ENCODE measurements around the gene IP6K2.

IP6K2 gene

GRCh38 chr3:48759071-48759470 is 42.0 kb upstream of the IP6K2 start:
- TF ChIP-seq EZH2phosphoT487 (IDR thresholded peaks at IDR 0.05; ENCODE audit: borderline replicate concordance, low read length), result no peak
- TF ChIP-seq, protein P1, sequence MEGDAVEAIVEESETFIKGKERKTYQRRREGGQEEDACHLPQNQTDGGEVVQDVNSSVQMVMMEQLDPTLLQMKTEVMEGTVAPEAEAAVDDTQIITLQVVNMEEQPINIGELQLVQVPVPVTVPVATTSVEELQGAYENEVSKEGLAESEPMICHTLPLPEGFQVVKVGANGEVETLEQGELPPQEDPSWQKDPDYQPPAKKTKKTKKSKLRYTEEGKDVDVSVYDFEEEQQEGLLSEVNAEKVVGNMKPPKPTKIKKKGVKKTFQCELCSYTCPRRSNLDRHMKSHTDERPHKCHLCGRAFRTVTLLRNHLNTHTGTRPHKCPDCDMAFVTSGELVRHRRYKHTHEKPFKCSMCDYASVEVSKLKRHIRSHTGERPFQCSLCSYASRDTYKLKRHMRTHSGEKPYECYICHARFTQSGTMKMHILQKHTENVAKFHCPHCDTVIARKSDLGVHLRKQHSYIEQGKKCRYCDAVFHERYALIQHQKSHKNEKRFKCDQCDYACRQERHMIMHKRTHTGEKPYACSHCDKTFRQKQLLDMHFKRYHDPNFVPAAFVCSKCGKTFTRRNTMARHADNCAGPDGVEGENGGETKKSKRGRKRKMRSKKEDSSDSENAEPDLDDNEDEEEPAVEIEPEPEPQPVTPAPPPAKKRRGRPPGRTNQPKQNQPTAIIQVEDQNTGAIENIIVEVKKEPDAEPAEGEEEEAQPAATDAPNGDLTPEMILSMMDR (IDR thresholded peaks at IDR 0.05; ENCODE audit: low read depth, low read length, poor library complexity, severe bottlenecking), result no peak
- Histone ChIP-seq H3K9me2 (replicated peaks; ENCODE audit: control insufficient read depth, low read length) (no peaks in the 10 kb centered on the region), H3K27me3 (ENCODE audit: control insufficient read depth, low read length) (no peaks in the 10 kb centered on the region)

GRCh38 chr3:48756640-48757039 is 39.6 kb upstream of the IP6K2 start:
- no peaks in the 10 kb centered on the region for H4K20me1 ChIP-seq (ENCODE audit: control insufficient read depth, insufficient read depth, low read depth, low read length)
- H3K4me1 ChIP-seq (ENCODE audit: control insufficient read depth, low read length), result no peaks in the 10 kb centered on the region
- H3K9me2 ChIP-seq (replicated peaks; ENCODE audit: control insufficient read depth, low read length), result no peaks in the 10 kb centered on the region
- no peak overlapping the region for H3K27ac ChIP-seq (ENCODE audit: low read depth, low read length)
- no peaks in the 10 kb centered on the region for H3K9me3 ChIP-seq (ENCODE audit: control insufficient read depth, insufficient read depth, low read length)
- no peaks in the 10 kb centered on the region for H3K27me3 ChIP-seq (ENCODE audit: control insufficient read depth, low read length)
- H3K36me3 ChIP-seq (ENCODE audit: control insufficient read depth, low read length), result no peaks in the 10 kb centered on the region
- no peak for TF ChIP-seq EZH2phosphoT487 (IDR thresholded peaks at IDR 0.05; ENCODE audit: borderline replicate concordance, low read length)
- H3F3A ChIP-seq (ENCODE audit: control insufficient read depth, insufficient read depth), result no peaks in the 10 kb centered on the region
- no peak overlapping the region for H3K4me3 ChIP-seq (ENCODE audit: low read length)
- H3K4me2 ChIP-seq (ENCODE audit: low read length), result no peak overlapping the region
- H3K79me2 ChIP-seq (ENCODE audit: control insufficient read depth, low read length), result no peaks in the 10 kb centered on the region

More at GRCh38 chr3:48759071-48759470, 42.0 kb upstream of the IP6K2 start:
- Histone ChIP-seq H3K9me3 (ENCODE audit: control insufficient read depth, insufficient read depth, low read length) (no peaks in the 10 kb centered on the region), H4K20me1 (ENCODE audit: control insufficient read depth, insufficient read depth, low read depth, low read length) (no peaks in the 10 kb centered on the region), H3F3A (ENCODE audit: control insufficient read depth, insufficient read depth) (no peaks in the 10 kb centered on the region), H3K4me3 (ENCODE audit: low read length) (no peak overlapping the region), H3K4me2 (ENCODE audit: low read length) (no peak overlapping the region), H3K4me1 (ENCODE audit: control insufficient read depth, low read length) (no peaks in the 10 kb centered on the region), H3K36me3 (ENCODE audit: control insufficient read depth, low read length) (no peaks in the 10 kb centered on the region), H3K79me2 (ENCODE audit: control insufficient read depth, low read length) (no peaks in the 10 kb centered on the region), H3K27ac (ENCODE audit: low read depth, low read length) (no peak overlapping the region)

DNA sequence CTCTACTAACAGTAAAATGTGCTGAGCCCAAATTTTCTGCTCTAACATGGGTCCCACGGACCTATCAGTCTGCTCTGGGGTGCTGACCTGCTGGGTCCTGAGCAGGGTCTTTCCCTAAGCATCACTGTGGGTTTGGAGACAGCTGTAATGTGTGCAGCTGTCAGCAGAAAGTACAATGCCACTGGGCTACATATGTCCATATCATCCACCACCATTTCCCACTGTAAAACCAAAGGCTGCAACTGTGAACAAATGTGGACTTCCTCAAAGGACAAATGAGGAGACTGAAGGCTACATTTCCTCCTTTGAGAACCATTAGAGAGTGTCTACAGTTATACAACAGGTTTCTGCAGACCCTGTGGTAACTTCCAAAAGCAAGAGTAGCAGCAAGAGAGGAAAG is 33.8 kb upstream of the IP6K2 start:
- Histone ChIP-seq H3K9me2 (replicated peaks; ENCODE audit: control insufficient read depth, low read length) (no peaks in the 10 kb centered on the region), H3K36me3 (ENCODE audit: control insufficient read depth, low read length) (peaks cover 11% of the 10 kb centered on the region), H3K27ac (ENCODE audit: low read depth, low read length) (no peak overlapping the region), H4K20me1 (ENCODE audit: control insufficient read depth, insufficient read depth, low read depth, low read length) (no peaks in the 10 kb centered on the region), H3K4me1 (ENCODE audit: control insufficient read depth, low read length) (no peaks in the 10 kb centered on the region), H3K27me3 (ENCODE audit: control insufficient read depth, low read length) (no peaks in the 10 kb centered on the region), H3K4me2 (ENCODE audit: low read length) (no peak overlapping the region), H3K9me3 (ENCODE audit: control insufficient read depth, insufficient read depth, low read length) (no peaks in the 10 kb centered on the region), H3F3A (ENCODE audit: control insufficient read depth, insufficient read depth) (no peaks in the 10 kb centered on the region), H3K79me2 (ENCODE audit: control insufficient read depth, low read length) (no peaks in the 10 kb centered on the region), H3K4me3 (ENCODE audit: low read length) (no peak overlapping the region)
- TF ChIP-seq, protein P1 (IDR thresholded peaks at IDR 0.05; ENCODE audit: low read depth, low read length, poor library complexity, severe bottlenecking), result no peak
- TF ChIP-seq EZH2phosphoT487 (IDR thresholded peaks at IDR 0.05; ENCODE audit: borderline replicate concordance, low read length), result no peak

DNA sequence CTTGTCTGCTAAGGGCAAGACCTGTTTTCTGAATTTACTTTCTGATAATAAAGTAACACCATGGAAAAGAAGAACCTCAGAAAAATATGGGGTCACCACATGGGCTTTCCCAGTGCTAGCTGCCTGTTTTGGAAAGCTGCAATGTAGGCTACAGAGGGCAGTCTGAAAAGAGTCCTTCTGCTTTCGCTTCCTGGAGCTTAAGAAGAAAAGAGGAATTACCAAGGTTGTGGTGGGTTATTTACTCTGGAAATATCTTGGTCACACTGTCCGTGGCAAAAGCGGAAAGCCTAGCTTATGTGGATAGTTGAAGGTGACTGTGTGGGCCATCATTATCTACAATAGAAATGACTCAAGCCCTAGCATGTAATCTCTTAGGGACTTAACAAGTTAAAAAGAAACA is 31.7 kb upstream of the IP6K2 start:
- TF ChIP-seq EZH2phosphoT487 (IDR thresholded peaks at IDR 0.05; ENCODE audit: borderline replicate concordance, low read length), result no peak
- TF ChIP-seq, protein P1 (IDR thresholded peaks at IDR 0.05; ENCODE audit: low read depth, low read length, poor library complexity, severe bottlenecking), result no peak
- Histone ChIP-seq H3K4me2 (ENCODE audit: low read length) (no peak overlapping the region), H3K36me3 (ENCODE audit: control insufficient read depth, low read length) (peaks cover 11% of the 10 kb centered on the region), H3K9me3 (ENCODE audit: control insufficient read depth, insufficient read depth, low read length) (no peaks in the 10 kb centered on the region), H3F3A (ENCODE audit: control insufficient read depth, insufficient read depth) (no peaks in the 10 kb centered on the region), H3K4me1 (ENCODE audit: control insufficient read depth, low read length) (no peaks in the 10 kb centered on the region), H3K9me2 (replicated peaks; ENCODE audit: control insufficient read depth, low read length) (no peaks in the 10 kb centered on the region), H3K27ac (ENCODE audit: low read depth, low read length) (no peak overlapping the region), H4K20me1 (ENCODE audit: control insufficient read depth, insufficient read depth, low read depth, low read length) (no peaks in the 10 kb centered on the region), H3K4me3 (ENCODE audit: low read length) (no peak overlapping the region), H3K27me3 (ENCODE audit: control insufficient read depth, low read length) (no peaks in the 10 kb centered on the region), H3K79me2 (ENCODE audit: control insufficient read depth, low read length) (no peaks in the 10 kb centered on the region)
